Lower lobe of right lung (tissue), 2 donors: ENCODE data around the gene H19. TPM values are rescaled to one million over a fixed set of nuclear protein-coding genes. Genes with fewer than 3 reads are reported as not detected.
A peak's percentile ranks its signal among the peaks of the same experiment; 100 is the strongest.

ENCODE experiments used
- ATAC-seq, 2 donors: fragments of 200-7000 bp; cut with Tn5 transposase; one replicate each; pipeline ENCODE4 v1.9.1; 2020 to 2022; ENCODE audit warnings: mild to moderate bottlenecking in 2 of 2, moderate library complexity in 2 of 2
- DNase-seq: peaks from one replicate; pipeline ENCODE4 v3.0.0-alpha.2; 2020
- H3K27ac ChIP-seq: fragments of 200-600 bp; one replicate; pipeline ENCODE4 v1.8.0; 2022
- H3K27me3 ChIP-seq: fragments of 200-600 bp; one replicate; pipeline ENCODE4 v1.8.0; 2022; ENCODE audit warnings: low read depth
- H3K36me3 ChIP-seq: fragments of 200-600 bp; one replicate; pipeline ENCODE4 v1.8.0; 2022; ENCODE audit warnings: mild to moderate bottlenecking
- H3K4me1 ChIP-seq: fragments of 200-600 bp; one replicate; pipeline ENCODE4 v1.8.0; 2022
- H3K4me3 ChIP-seq: fragments of 200-600 bp; one replicate; pipeline ENCODE4 v1.8.0; 2022; ENCODE audit warnings: mild to moderate bottlenecking
- H3K9me3 ChIP-seq: fragments of 200-600 bp; one replicate; pipeline ENCODE4 v1.8.0; 2022
- intact Hi-C: fragments of 100-400 bp; cut with DNase I; formaldehyde crosslinking; loops from one replicate; pipeline ENCODE4 v1.11.0; 2022
- total RNA-seq: library from RNA; stranded (reverse); fragmentation: NEBNext Ultra II Directional; extraction: Animal tissue kit (Norgen Biotek cat#: 25700); gene quantifications from one replicate; pipeline ENCODE4 v1.2.1, GENCODE V29; 2021
- TF ChIP-seq, protein P1 (sequence below): fragments of 200-600 bp; IDR thresholded peaks from one replicate; pipeline ENCODE4 v1.8.0; 2022; ENCODE audit warnings: antibody characterized with exemption, mild to moderate bottlenecking
- donor health status: DM: no; HTN: yes; CAD: no; lungs with severe emphysema.

Gene H19
- total RNA-seq, 1 donor from 2014 or later = 87.6 TPM

- no peak overlapping the region for H3K4me3 ChIP-seq
- TF ChIP-seq, protein P1, sequence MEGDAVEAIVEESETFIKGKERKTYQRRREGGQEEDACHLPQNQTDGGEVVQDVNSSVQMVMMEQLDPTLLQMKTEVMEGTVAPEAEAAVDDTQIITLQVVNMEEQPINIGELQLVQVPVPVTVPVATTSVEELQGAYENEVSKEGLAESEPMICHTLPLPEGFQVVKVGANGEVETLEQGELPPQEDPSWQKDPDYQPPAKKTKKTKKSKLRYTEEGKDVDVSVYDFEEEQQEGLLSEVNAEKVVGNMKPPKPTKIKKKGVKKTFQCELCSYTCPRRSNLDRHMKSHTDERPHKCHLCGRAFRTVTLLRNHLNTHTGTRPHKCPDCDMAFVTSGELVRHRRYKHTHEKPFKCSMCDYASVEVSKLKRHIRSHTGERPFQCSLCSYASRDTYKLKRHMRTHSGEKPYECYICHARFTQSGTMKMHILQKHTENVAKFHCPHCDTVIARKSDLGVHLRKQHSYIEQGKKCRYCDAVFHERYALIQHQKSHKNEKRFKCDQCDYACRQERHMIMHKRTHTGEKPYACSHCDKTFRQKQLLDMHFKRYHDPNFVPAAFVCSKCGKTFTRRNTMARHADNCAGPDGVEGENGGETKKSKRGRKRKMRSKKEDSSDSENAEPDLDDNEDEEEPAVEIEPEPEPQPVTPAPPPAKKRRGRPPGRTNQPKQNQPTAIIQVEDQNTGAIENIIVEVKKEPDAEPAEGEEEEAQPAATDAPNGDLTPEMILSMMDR = no peak
- H3K9me3 ChIP-seq = no peaks in the 10 kb centered on the region
- H3K4me1 ChIP-seq = no peaks in the 10 kb centered on the region
- intact Hi-C loops = no loop called here
- H3K27ac ChIP-seq = no peak overlapping the region
- H3K36me3 ChIP-seq = no peaks in the 10 kb centered on the region
- DNase-seq (no peak), ATAC-seq (no peak)
- H3K27me3 ChIP-seq = no peaks in the 10 kb centered on the region
These were observed 10.6 kb downstream of the H19 start for GRCh38 chr11:1987024-1987423.

GRCh38 chr11:1983601-1983961, 14.1 kb downstream of the H19 start:
- Histone ChIP-seq H3K9me3 (no peaks in the 10 kb centered on the region), H3K27me3 (no peaks in the 10 kb centered on the region), H3K27ac (no peak overlapping the region), H3K4me1 (no peaks in the 10 kb centered on the region), H3K36me3 (no peaks in the 10 kb centered on the region), H3K4me3 (no peak overlapping the region)
- intact Hi-C loops = no loop called here
- DNase-seq (peak; percentile 10), ATAC-seq (no peak)
- TF ChIP-seq, protein P1 = no peak

DNA sequence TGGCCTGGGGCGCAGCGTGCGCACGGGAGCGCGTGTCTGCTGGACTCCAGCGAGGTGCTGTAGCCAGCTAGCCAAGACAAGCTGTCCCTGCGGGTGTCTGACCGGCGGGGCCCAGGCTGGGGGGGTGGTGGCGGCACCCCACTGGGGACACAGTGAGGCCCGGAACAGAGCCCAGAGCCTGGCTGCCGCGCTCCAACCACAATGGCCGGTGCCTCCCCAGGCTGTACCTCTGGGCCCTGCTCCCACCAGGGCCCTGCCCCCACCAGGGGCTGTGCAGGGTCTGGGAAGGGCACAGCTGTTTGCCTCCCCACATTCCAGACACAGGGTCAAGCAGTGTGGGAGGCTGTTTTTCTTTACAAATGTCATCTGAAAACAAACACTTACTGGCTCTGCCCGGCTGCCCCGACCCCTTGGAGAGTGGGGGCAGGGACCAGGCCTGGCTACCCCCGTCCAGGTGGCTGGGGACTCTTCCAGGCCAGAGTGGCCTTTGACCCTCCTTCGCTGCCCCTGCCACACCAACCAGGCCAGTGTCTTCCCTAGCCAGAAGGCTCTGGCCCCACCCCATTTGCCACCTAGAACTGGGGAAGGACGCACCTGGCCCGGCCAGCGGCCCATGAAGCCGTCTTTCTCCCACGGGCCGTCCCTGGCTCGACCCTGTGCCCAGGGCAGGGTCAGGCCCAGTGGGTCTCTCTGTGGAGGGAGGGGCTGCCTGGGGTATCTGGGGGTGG, 14.6 kb downstream of the H19 start:
- DNase-seq = no peak
- Histone ChIP-seq H3K9me3 (no peaks in the 10 kb centered on the region), H3K27ac (no peak overlapping the region), H3K4me3 (no peak overlapping the region), H3K4me1 (no peaks in the 10 kb centered on the region), H3K27me3 (no peaks in the 10 kb centered on the region), H3K36me3 (no peaks in the 10 kb centered on the region)
- ATAC-seq = no peak
- TF ChIP-seq, protein P1 = no peak
- intact Hi-C loops = no loop called here

DNA sequence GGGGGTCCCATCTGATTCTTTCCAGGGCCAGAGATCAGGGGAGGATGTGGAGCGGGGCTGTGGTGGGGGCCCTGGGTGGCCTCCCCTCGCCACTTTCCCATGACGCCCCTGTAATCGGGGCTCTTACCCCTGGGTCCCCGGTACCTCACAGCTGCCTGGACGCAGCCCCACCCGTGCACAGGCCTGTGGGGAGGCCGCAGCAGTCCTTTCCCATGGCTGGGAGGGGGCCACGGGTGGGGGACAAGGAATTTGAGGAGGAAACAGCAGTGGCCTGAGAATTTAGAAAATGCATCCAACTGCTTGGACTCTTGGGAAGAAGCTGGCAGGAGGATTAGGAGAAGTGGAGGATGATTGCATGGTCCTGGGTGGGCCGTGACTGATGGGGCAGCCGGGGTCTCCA, 18.0 kb downstream of the H19 start:
- ATAC-seq = no peak
- H3K4me1 ChIP-seq = no peaks in the 10 kb centered on the region
- no peaks in the 10 kb centered on the region for H3K27me3 ChIP-seq

GRCh38 chr11:1978720-1979473, 18.7 kb downstream of the H19 start:
- Histone ChIP-seq H3K9me3 (no peaks in the 10 kb centered on the region), H3K27me3 (no peaks in the 10 kb centered on the region), H3K4me3 (no peak overlapping the region), H3K36me3 (no peaks in the 10 kb centered on the region), H3K4me1 (no peaks in the 10 kb centered on the region), H3K27ac (no peak overlapping the region)
- DNase-seq (peak; percentile 7), ATAC-seq (peak in 1 of 2 donors; percentile 13)
- TF ChIP-seq, protein P1 = no peak
- intact Hi-C loops = no loop called here

More for the DNA sequence above, 18.0 kb downstream of the H19 start:
- no peak for DNase-seq
- H3K4me3 ChIP-seq = no peak overlapping the region
- no peaks in the 10 kb centered on the region for H3K9me3 ChIP-seq
- H3K27ac ChIP-seq = no peak overlapping the region
- TF ChIP-seq, protein P1 = no peak
- no peaks in the 10 kb centered on the region for H3K36me3 ChIP-seq
- intact Hi-C loops = no loop called here
